H1 (cell line): Measurements from ENCODE around the gene WASF3. TPM values are rescaled to one million over a fixed set of nuclear protein-coding genes. Genes with fewer than 3 reads are reported as not detected.
A peak's percentile ranks its signal among the peaks of the same experiment; 100 is the strongest.

Experiments used
- CTCF ChIA-PET: fragments of 300-600 bp; sonication (Branson Sonifier 250); formaldehyde crosslinking; loops from one replicate; lab custom pipeline; 2021; ENCODE audit not compliant: partially characterized antibody; lab: Charles Lee
- POLR2A ChIA-PET: fragments of 300-600 bp; sonication (Branson Sonifier 250); formaldehyde crosslinking; loops from one replicate; lab custom pipeline; 2021; ENCODE audit warnings: inconsistent platforms; ENCODE audit not compliant: partially characterized antibody; lab: Charles Lee
- DNase-seq, 2 experiments: peaks; one replicate each; pipeline versions ENCODE4 v3.0.0 to v3.0.0-alpha.2; 2010 to 2022; ENCODE audit warnings: low spot score in 2 of 2, low read depth in 1 of 2, mixed read lengths in 1 of 2
- FAIRE-seq: peaks from 2 replicates; lab custom pipeline; 2011; peaks lifted over from hg19 to GRCh38; lab: Jason Lieb, UNC
- H2AFZ ChIP-seq: 2 replicates; pipeline ENCODE4 v1.8.1; 2012; ENCODE audit warnings: low read length, inconsistent platforms
- H2AK5ac ChIP-seq: 2 replicates; pipeline ENCODE4 v1.6.1; 2013; ENCODE audit warnings: low read depth, low read length
- H2BK120ac ChIP-seq: replicated peaks from 2 replicates; pipeline ENCODE3; 2013; ENCODE audit warnings: low read depth, low read length, inconsistent platforms
- H2BK12ac ChIP-seq: 2 replicates; pipeline ENCODE4 v1.6.1; 2013; ENCODE audit warnings: low read depth, low read length
- H2BK15ac ChIP-seq: 2 replicates; pipeline ENCODE4 v1.6.1; 2013; ENCODE audit warnings: low read length
- H2BK20ac ChIP-seq: 2 replicates; pipeline ENCODE4 v1.6.1; 2013; ENCODE audit warnings: low read length
- H2BK5ac ChIP-seq: 2 replicates; pipeline ENCODE4 v1.6.1; 2013; ENCODE audit warnings: low read depth, low read length
- H3K14ac ChIP-seq: 2 replicates; pipeline ENCODE4 v1.6.1; 2013; ENCODE audit warnings: inconsistent platforms; ENCODE audit not compliant: insufficient read length
- H3K18ac ChIP-seq: 2 replicates; pipeline ENCODE4 v1.6.1; 2013; ENCODE audit warnings: low read length; ENCODE audit errors: extremely low read depth
- H3K23ac ChIP-seq: 2 replicates; pipeline ENCODE4 v1.6.1; 2013; ENCODE audit warnings: inconsistent platforms; ENCODE audit not compliant: insufficient read length
- H3K23me2 ChIP-seq: 2 replicates; pipeline ENCODE4 v1.6.1; 2013; ENCODE audit warnings: low read depth, low read length
- H3K27ac ChIP-seq: 2 replicates; pipeline ENCODE4 v1.6.1; 2011; ENCODE audit warnings: low read depth, low read length, inconsistent platforms
- H3K27me3 ChIP-seq, 4 experiments: replicated peaks in 1 of 4; 1 replicate in 1 of 4; 2 replicates in 3 of 4; pipeline versions ENCODE4 v1.6.1 to v1.8.1; 2011 to 2013; ENCODE audit warnings: low read length in 3 of 4, mild to moderate bottlenecking in 3 of 4, inconsistent platforms in 2 of 4, mixed read lengths in 2 of 4, moderate library complexity in 1 of 4; ENCODE audit not compliant: control insufficient read depth in 3 of 4, insufficient read depth in 3 of 4; ENCODE audit errors: extremely low read depth in 1 of 4
- H3K36me3 ChIP-seq, 4 experiments: 2 replicates each; pipeline versions ENCODE4 v1.6.1 to v1.8.1; 2011 to 2013; ENCODE audit warnings: mild to moderate bottlenecking in 4 of 4, low read length in 3 of 4, moderate library complexity in 2 of 4, control low read depth in 1 of 4, inconsistent platforms in 1 of 4; ENCODE audit not compliant: insufficient read depth in 4 of 4, control insufficient read depth in 2 of 4
- H3K4ac ChIP-seq: replicated peaks from 2 replicates; pipeline ENCODE3; 2013; ENCODE audit warnings: low read length, low read depth, mixed read lengths, inconsistent platforms; ENCODE audit not compliant: insufficient read length
- H3K4me1 ChIP-seq, 4 experiments: replicated peaks in 1 of 4; 1 replicate in 1 of 4; 2 replicates in 3 of 4; pipeline versions ENCODE4 v1.6.1 to v1.8.1; 2011 to 2013; ENCODE audit warnings: low read length in 3 of 4, inconsistent platforms in 2 of 4, mixed read lengths in 1 of 4; ENCODE audit not compliant: insufficient read depth in 4 of 4, control insufficient read depth in 3 of 4
- H3K4me2 ChIP-seq, 2 experiments: 2 replicates each; pipeline versions ENCODE4 v1.6.1 to v1.8.1; 2011 to 2013; ENCODE audit warnings: low read depth in 2 of 2, low read length in 2 of 2, control low read depth in 1 of 2, inconsistent platforms in 1 of 2, mild to moderate bottlenecking in 1 of 2; ENCODE audit not compliant: insufficient read depth in 1 of 2
- H3K4me3 ChIP-seq, 4 experiments: fragments of 200-600, 300-600 bp in 1 of 4; sonication (generic), shearing (Covaris generic), sonication (Bioruptor Twin) in 1 of 4; 2 replicates each; pipeline versions ENCODE4 v1.5.1 to v1.8.1; 2011 to 2016; ENCODE audit warnings: low read length in 4 of 4, low read depth in 3 of 4, control low read depth in 2 of 4, inconsistent platforms in 2 of 4, mild to moderate bottlenecking in 2 of 4, mixed read lengths in 1 of 4, moderate library complexity in 1 of 4; ENCODE audit not compliant: insufficient read depth in 2 of 4; ENCODE audit errors: extremely low read depth in 1 of 4
- H3K56ac ChIP-seq: replicated peaks from 2 replicates; pipeline ENCODE3; 2013; ENCODE audit warnings: low read depth, mild to moderate bottlenecking, mixed read lengths, low read length, inconsistent platforms; ENCODE audit not compliant: insufficient read length
- H3K79me1 ChIP-seq: 2 replicates; pipeline ENCODE4 v1.6.1; 2013; ENCODE audit warnings: low read depth, low read length, control low read depth
- H3K79me2 ChIP-seq, 2 experiments: 2 replicates each; pipeline versions ENCODE4 v1.6.1 to v1.8.1; 2012 to 2013; ENCODE audit warnings: low read length in 2 of 2, mild to moderate bottlenecking in 2 of 2, inconsistent platforms in 1 of 2; ENCODE audit not compliant: insufficient read depth in 2 of 2, control insufficient read depth in 1 of 2
- H3K9ac ChIP-seq, 4 experiments: replicated peaks in 1 of 4; 1 replicate in 1 of 4; 2 replicates in 3 of 4; pipeline versions ENCODE4 v1.6.1 to v1.8.1; 2011 to 2013; ENCODE audit warnings: low read depth in 3 of 4, low read length in 3 of 4, control low read depth in 2 of 4, mild to moderate bottlenecking in 2 of 4, moderate library complexity in 2 of 4, inconsistent platforms in 1 of 4; ENCODE audit errors: extremely low read depth in 1 of 4
- H3K9me3 ChIP-seq, 2 experiments: 2 replicates each; pipeline versions ENCODE4 v1.6.1 to v1.8.1; 2012 to 2013; ENCODE audit warnings: mild to moderate bottlenecking in 2 of 2, moderate library complexity in 2 of 2, control low read depth in 1 of 2, inconsistent platforms in 1 of 2, low read depth in 1 of 2, low read length in 1 of 2, mixed read lengths in 1 of 2; ENCODE audit not compliant: insufficient read depth in 2 of 2
- H4K20me1 ChIP-seq, 2 experiments: replicated peaks in 1 of 2; 2 replicates each; pipeline versions ENCODE3 to v1.8.1; 2011 to 2013; ENCODE audit warnings: inconsistent platforms in 2 of 2, low read length in 2 of 2, mild to moderate bottlenecking in 1 of 2; ENCODE audit not compliant: insufficient read depth in 2 of 2, control insufficient read depth in 1 of 2
- H4K5ac ChIP-seq: 2 replicates; pipeline ENCODE4 v1.6.1; 2013; ENCODE audit warnings: low read length, low read depth, mixed read lengths, inconsistent platforms; ENCODE audit not compliant: insufficient read length
- H4K8ac ChIP-seq: 2 replicates; pipeline ENCODE4 v1.8.0; 2013; ENCODE audit warnings: mild to moderate bottlenecking, moderate library complexity, low read length, inconsistent platforms; ENCODE audit not compliant: insufficient read depth; ENCODE audit errors: extremely low read depth
- H4K91ac ChIP-seq: replicated peaks from 2 replicates; pipeline ENCODE3; 2013; ENCODE audit warnings: low read length, mixed read lengths, inconsistent platforms; ENCODE audit not compliant: insufficient read length
- ASH2L ChIP-seq: fragments of 200-600, 300-600 bp; sonication (generic); IDR thresholded peaks from one replicate; pipeline ENCODE4 v1.7.1; 2017; ENCODE audit warnings: low read length
- ATF3 ChIP-seq: IDR thresholded peaks from 2 replicates; pipeline ENCODE4 v1.6.1; 2011; ENCODE audit warnings: low read depth, mild to moderate bottlenecking, low read length; ENCODE audit not compliant: insufficient read depth
- CBX5 ChIP-seq: fragments of 300-800, 300-1000 bp; sonication (generic); IDR thresholded peaks from 2 replicates; pipeline ENCODE4 v1.7.1; 2016; ENCODE audit warnings: antibody characterized with exemption, low read length, low read depth
- CHD1 ChIP-seq: IDR thresholded peaks from 2 replicates; pipeline ENCODE4 v1.6.1; 2012; ENCODE audit warnings: low read depth, low read length, improper control_type of control experiment
- CHD2 ChIP-seq: IDR thresholded peaks from 2 replicates; pipeline ENCODE4 v1.6.1; 2012; ENCODE audit warnings: low read length, improper control_type of control experiment
- EP300 ChIP-seq, 2 experiments: IDR thresholded peaks; 1 replicate in 1 of 2; 2 replicates in 1 of 2; pipeline ENCODE4 v1.6.1; 2011 to 2012; ENCODE audit warnings: low read depth in 2 of 2, low read length in 2 of 2, mild to moderate bottlenecking in 2 of 2, borderline replicate concordance in 1 of 2, inconsistent platforms in 1 of 2, moderate library complexity in 1 of 2
- FOSL1 ChIP-seq: IDR thresholded peaks from 2 replicates; pipeline ENCODE4 v1.6.1; 2011; ENCODE audit warnings: mild to moderate bottlenecking, low read depth, low read length, moderate library complexity; ENCODE audit not compliant: insufficient read depth
- NANOG ChIP-seq: IDR thresholded peaks from 2 replicates; pipeline ENCODE4 v1.6.1; 2011; ENCODE audit warnings: low read length, low read depth, mild to moderate bottlenecking, inconsistent platforms; ENCODE audit not compliant: insufficient read depth, poor library complexity, severe bottlenecking
- SP2 ChIP-seq: IDR thresholded peaks from 2 replicates; pipeline ENCODE4 v1.6.1; 2012; ENCODE audit warnings: mild to moderate bottlenecking, low read length, inconsistent platforms
- SUZ12 ChIP-seq: fragments of 200-600 bp; sonication (generic); IDR thresholded peaks from 2 replicates; pipeline ENCODE4 v1.6.1; 2012; ENCODE audit warnings: mild to moderate bottlenecking, inconsistent platforms, low read length, moderate library complexity, mixed read lengths
- WGBS, 2 experiments: shearing (Covaris generic) in 1 of 2; methylation state at CpG; one replicate each; pipeline versions ENCODE4 v1.1.6 to v1.1.7; 2013 to 2015; ENCODE audit warnings: low lambda C conversion rate in 2 of 2, mixed read lengths in 2 of 2, inconsistent platforms in 1 of 2, low coverage in 1 of 2, missing lambda C conversion rate in 1 of 2; ENCODE audit not compliant: insufficient replicate concordance in 2 of 2, insufficient coverage in 1 of 2, insufficient read length in 1 of 2; ENCODE audit errors: extremely low coverage in 1 of 2, missing lambda C conversion rate in 1 of 2; 5-methylcytosine and 5-hydroxymethylcytosine counted together
- polyA plus RNA-seq, 7 experiments: library from polyadenylated mRNA; depleted of rRNA in 3 of 7; stranded (reverse) in 5 of 7; unstranded in 2 of 7; fragments of >200 nt in 5 of 7; fragments of 200-250 nt in 2 of 7; gene quantifications; 1 replicate in 5 of 7; 2 replicates in 1 of 7; 4 replicates in 1 of 7; pipeline versions ENCODE4 v1.2.1 to v1.2.3, GENCODE V29; 2011 to 2013; ENCODE audit warnings: missing spikeins in 2 of 7, mixed read lengths in 2 of 7
- total RNA-seq: library from RNA; stranded (reverse); fragmentation: NEBNext Ultra II Directional; extraction: Animal tissue kit (Norgen Biotek cat#: 25700); gene quantifications from 2 replicates; pipeline ENCODE4 v1.2.1, GENCODE V29; 2021
- TF ChIP-seq, protein P1 (sequence below): IDR thresholded peaks from 2 replicates; pipeline ENCODE4 v1.6.1; 2012; ENCODE audit warnings: inconsistent platforms
- TF ChIP-seq, protein P2 (sequence below): IDR thresholded peaks from 2 replicates; pipeline ENCODE4 v1.6.1; 2012; ENCODE audit warnings: inconsistent platforms

The WASF3 gene
- total and polyA plus RNA-seq, 2 of the 8 experiments (the other 6 are each of a cell fraction or from before 2014, with no cell fraction given), result 18.7 to 39.8 TPM

- POLR2A ChIA-PET, result interaction anchor here (1.0 kb wide), 1 partner anchor 38 kb away, joined by 3 read pairs; no protein-coding TSS in a partner anchor
- H3K56ac ChIP-seq, result no peak overlapping the region
- FAIRE-seq, result no peak
- TF ChIP-seq, protein P1, sequence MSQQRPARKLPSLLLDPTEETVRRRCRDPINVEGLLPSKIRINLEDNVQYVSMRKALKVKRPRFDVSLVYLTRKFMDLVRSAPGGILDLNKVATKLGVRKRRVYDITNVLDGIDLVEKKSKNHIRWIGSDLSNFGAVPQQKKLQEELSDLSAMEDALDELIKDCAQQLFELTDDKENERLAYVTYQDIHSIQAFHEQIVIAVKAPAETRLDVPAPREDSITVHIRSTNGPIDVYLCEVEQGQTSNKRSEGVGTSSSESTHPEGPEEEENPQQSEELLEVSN, result no peak
- TF ChIP-seq SUZ12 (no peak), ASH2L (no peak), CHD1 (no peak), ATF3 (no peak), SP2 (no peak), FOSL1 (no peak), EP300 (IDR thresholded peaks at IDR 0.05; ENCODE audit: borderline replicate concordance in 1 of 2, low read depth in 2 of 2, low read length in 2 of 2) (no peak), CHD2 (no peak), CBX5 (no peak), NANOG (no peak)
- TF ChIP-seq, protein P2, sequence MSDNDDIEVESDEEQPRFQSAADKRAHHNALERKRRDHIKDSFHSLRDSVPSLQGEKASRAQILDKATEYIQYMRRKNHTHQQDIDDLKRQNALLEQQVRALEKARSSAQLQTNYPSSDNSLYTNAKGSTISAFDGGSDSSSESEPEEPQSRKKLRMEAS, result no peak
These were observed 137.8 kb downstream of the WASF3 start for GRCh38 chr13:26695360-26695705.

More at GRCh38 chr13:26695360-26695705, 137.8 kb downstream of the WASF3 start:
- H3K23me2 ChIP-seq, result no peaks in the 10 kb centered on the region
- no peak overlapping the region for H2AFZ ChIP-seq
- H4K8ac ChIP-seq, result no peak overlapping the region; the same call in 1 of the 2 replicates
- no peak overlapping the region for H3K4ac ChIP-seq
- H2AK5ac ChIP-seq, result no peak overlapping the region
- H4K91ac ChIP-seq, result no peak overlapping the region
- no peak overlapping the region for H4K5ac ChIP-seq
- DNase-seq, result no peak
- no peak overlapping the region for H3K27ac ChIP-seq
- no peak overlapping the region for H3K14ac ChIP-seq
- no peaks in the 10 kb centered on the region for H3K79me2 ChIP-seq
- H3K27me3 ChIP-seq, result no peaks in the 10 kb centered on the region
- 0 out of 2 replicates have a peak overlapping the region, but pooled peaks have one; percentile 7 for H2BK20ac ChIP-seq
- no peaks in the 10 kb centered on the region for H3K36me3 ChIP-seq
- H3K79me1 ChIP-seq, result no peaks in the 10 kb centered on the region
- H3K23ac ChIP-seq, result no peak overlapping the region
- H4K20me1 ChIP-seq, result no peaks in the 10 kb centered on the region
- no peak overlapping the region for H3K18ac ChIP-seq
- peak overlapping the region; percentile 83; the same call in 1 of the 2 replicates for H2BK15ac ChIP-seq
- no peak overlapping the region for H2BK120ac ChIP-seq
- CTCF ChIA-PET, result interaction anchor here (0.7 to 4.3 kb wide), 9 partner anchors 13 to 271 kb away, joined by 3 to 48 read pairs (median 4); no protein-coding TSS in a partner anchor
- 96% methylated on average over 8 of the region's 9 CpGs; no CpG with 5 or more reads in 1 of the 2 experiments for WGBS, 2 experiments
- peaks cover 0 to 4% (median 1%) of the 10 kb centered on the region in 4 experiments; a peak in 2 of 7 replicates for H3K4me1 ChIP-seq
- H3K9me3 ChIP-seq, result no peaks in the 10 kb centered on the region
- H3K4me2 ChIP-seq, result no peak overlapping the region
- H3K9ac ChIP-seq, result no peak overlapping the region
- H2BK12ac ChIP-seq, result no peak overlapping the region
- H3K4me3 ChIP-seq, result no peak overlapping the region
- H2BK5ac ChIP-seq, result peak overlapping the region; percentile 60; the same call in 1 of the 2 replicates
